IPS-NIHi7 (cell line): ENCODE results near the gene LRG1.
"Not testable (repeated sequence)": the region's sequence is repeated elsewhere in the genome, so short reads cannot be mapped to it uniquely, and the experiment has no call there.

Experiments
- DNase-seq: peaks from one replicate; pipeline ENCODE4 v3.0.0; 2012; ENCODE audit warnings: mixed read lengths; ENCODE audit errors: extremely low spot score

The LRG1 gene

GRCh38 chr19:4550479-4551050, 10.7 kb upstream of the LRG1 start:
- DNase-seq, result no peak

- no peak for DNase-seq
Observed at GRCh38 chr19:4550018-4550417, 10.2 kb upstream of the LRG1 start.

DNA sequence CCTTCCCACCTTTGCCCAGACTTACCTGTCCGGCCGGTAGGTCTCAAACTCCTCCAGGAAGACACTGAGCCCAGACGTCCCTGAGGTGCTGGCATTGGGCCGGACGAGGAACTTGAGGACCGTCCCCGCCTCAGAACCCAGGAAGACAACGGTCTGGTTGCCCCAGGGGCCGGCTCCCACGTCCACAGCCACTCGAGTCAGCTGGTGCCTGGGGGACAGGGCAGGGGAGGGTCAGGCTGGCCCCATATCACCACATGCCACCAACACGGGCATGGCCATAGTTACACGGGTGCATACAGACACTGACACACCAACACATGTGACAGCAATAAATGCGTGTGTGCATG, 8.4 kb upstream of the LRG1 start:
- peak; percentile 6 for DNase-seq

DNA sequence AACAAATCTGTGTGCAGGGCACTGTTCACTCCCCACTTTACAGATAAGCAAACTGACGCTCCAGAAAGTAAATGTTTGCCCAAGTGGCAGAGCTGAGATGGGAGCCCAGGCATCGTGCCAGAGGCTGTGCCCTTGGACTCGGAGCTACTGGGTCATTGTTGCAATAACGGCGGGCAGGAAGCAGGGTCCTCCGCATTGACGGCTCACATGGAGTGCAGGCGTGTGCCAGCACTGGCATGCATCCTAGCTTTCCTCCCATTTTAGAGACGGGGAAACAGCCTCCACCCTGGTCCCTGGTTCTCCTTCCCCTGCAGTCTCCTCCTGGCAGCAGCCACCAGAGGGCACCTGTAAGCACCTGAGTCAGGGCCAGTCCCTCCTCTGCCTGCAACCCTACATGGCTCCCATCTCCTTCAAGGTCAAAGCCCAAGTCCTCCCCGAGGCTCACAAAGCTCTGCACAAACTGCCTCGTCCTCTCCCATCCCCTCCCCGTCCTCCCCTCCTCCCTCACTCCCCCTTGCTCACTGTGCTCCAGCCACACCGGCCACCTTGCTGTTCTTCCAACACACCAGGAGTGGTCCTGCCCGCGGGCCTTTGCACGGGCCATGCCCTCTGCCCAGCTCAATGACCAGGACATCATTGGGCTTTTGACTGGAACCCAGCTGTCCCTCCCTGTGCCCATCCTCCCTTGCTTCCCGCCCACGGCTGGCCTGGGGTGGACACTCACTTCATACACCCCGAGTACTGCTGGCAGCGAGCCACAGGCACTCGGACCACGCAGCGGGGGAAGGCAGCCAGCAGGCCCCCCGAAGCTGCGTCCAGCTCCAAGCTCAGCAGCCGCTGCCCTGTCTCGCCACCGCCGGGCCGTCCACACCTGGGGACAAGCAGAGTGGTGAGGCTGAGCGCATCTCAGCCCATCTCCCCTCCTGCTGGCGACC, 7.7 kb upstream of the LRG1 start:
- peak; percentile 12 for DNase-seq

DNA sequence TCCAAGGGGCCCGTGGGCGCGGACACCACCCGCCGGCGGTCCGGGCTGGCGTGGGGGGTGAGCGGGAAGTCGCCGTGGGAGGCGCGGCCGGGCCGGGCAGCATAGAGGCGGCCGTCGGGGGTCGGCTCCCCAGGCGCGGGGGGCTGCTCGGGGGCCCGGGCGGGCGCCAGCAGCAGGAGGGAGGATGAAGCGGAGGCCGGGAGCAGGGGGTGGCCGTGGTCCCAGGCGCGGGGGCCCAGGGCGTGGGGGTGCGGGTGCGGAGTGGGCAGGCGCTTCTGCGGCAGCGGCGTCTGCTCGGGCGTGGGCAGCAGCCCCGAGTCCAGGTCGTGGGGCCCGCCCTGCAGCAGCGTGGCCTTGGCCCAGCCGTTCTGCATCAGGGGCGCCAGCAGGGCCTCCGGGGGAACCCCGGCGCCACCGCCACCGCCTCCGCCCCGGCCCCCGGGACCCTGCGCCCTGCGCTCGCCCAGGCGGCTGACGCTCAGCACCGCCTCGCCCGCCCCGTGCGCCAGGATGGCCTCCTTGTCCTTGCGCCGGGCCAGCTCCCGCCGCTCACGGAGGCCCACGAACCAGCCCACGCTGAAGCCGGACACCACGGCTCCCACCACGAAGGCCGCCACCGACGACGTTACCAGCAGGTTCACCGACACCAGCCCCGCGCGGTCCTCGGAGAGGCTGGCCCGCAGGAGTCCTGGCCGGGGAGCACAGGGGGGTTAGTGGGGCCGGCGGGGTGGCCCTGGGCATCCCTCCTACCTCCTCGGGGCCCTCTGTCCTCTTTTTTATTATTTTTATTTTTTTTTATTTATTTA, 4.2 kb upstream of the LRG1 start:
- no peak for DNase-seq

GRCh38 chr19:4542896-4543841, 3.3 kb upstream of the LRG1 start:
- DNase-seq, result no peak

- DNase-seq, result not testable (repeated sequence)
Observed at GRCh38 chr19:4541806-4542145, 1.9 kb upstream of the LRG1 start.

- DNase-seq, result no peak
Observed at GRCh38 chr19:4541114-4541805, 1.4 kb upstream of the LRG1 start.

- DNase-seq, result no peak
Observed at GRCh38 chr19:4539169-4539692, 605 bp downstream of the LRG1 start.

- no peak for DNase-seq
Observed at GRCh38 chr19:4538601-4538954, 1.3 kb downstream of the LRG1 start.

DNA sequence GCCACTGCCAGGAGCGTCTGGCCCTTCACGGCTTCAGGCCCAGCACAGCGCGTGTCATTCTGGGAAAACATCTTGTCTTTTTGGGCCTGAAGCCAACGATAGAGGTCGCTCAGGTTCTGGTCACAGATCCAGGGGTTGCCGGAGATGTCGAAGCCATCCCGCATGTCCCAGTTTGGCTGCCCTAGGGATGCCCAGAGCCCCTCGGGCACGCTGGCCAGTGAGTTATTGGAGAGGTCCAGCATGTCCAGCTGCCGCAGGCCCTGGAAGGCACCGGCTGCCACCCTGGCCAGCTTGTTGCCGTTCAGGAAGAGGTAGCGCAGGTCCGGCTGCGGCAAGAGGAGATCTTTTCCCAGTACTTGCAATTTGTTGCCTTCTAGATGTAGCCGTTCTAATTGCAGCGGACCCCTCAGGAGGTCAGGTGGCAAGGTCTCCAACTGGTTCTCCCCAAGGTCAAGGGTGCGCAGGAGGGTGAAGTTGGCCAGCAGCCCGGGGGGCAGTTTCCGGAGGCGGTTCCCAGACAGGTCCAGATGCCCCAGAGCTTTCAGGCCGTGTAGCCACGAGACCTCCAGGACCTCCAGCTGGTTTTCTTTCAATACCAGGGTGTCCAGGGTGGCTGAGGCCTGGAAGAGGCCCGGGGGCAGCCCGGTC, 1.8 kb downstream of the LRG1 start:
- no peak for DNase-seq

DNA sequence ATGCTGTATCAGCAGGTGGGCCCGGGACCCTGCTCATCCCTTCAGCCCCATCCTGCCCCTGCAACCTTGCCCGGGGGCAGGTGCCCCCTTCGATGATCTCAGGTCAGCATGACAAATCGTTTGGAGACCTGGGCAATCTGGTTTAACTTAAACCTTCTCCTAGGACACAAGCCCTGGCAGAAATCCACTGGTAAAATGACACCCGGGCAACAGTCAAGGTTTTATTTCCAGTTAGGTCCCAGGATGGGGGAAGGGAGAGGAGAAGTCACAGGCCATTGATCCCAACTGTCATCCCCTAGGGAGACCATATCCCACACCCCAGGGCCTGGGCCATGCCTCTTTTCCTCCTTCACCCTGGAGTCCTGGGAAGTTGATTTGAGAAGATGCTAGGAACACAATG, 3.0 kb downstream of the LRG1 start:
- DNase-seq, result no peak

DNA sequence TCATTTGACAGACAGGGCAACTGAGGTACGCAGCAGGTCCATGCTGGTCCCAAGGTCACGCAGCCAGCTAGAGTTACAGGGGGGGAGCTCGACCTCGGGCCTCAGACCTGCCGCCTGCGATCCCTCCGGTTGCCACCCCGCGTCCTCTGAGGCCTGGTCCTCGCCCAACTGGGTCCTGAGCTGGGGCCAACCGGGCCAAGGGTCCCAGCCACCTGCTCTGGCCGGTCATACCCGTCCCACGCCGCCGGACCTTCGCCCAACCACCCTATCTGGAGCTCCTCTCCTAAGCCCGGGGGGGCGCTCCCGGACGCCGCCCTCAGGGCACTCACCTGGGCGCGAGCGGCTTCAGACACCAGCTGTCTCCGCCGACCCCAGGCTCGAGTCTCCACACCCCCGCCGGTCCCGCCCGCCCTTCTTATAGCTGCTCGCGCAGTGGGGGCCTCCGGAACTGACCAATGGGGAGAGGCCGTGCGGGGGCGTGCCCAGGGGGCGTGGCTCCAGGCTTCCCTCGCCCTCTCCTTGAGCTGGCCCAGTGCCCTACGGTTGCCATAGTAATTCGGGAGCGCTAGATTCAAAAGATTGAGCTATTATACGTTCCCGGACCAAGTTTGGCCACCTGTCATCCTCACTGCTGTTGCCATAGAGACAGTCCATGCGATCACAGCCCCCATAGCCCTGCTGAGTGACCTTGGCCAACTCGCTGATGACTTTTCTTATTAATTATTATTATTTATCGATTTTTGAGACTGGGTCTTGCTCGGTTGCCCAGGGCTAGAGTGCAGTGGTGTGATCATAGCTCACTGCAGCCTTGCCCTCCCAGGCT, 4.8 kb downstream of the LRG1 start, which contains the start of gene PLIN5:
Gene PLIN5 (minus strand): TSS at position 389 of the 823 bp plus-strand sequence. CDS start 1,150 bp downstream, outside the sequence.
- peak; percentile 99 for DNase-seq

DNA sequence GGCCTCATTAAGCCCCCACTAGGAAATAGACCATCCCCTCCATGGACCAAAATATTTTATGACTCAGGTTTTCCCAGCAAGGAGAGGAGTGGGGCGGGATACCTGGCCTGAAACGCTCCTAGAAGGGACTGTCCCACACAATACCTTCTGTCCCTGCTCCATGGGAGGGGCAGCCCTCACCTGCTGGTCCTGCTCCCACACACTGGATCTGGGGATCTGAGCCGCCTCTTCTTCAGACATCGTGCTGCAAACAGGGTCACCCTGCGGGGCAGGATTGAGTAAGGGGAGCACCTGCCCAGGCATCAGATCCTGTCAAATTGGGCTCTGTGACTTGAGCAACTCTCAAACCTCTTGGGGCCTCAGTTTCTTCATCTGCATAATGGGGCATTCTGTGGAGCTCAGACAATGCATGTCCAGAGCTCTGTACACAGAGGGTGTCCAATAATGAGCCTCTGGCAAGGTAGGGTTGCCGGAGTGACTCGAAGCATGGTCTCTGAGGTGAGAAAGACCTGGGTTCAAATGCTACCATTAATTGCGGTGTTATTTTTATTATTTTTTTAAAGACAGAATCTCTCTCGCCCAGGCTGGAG, 5.9 kb downstream of the LRG1 start:
- DNase-seq, result no peak

DNA sequence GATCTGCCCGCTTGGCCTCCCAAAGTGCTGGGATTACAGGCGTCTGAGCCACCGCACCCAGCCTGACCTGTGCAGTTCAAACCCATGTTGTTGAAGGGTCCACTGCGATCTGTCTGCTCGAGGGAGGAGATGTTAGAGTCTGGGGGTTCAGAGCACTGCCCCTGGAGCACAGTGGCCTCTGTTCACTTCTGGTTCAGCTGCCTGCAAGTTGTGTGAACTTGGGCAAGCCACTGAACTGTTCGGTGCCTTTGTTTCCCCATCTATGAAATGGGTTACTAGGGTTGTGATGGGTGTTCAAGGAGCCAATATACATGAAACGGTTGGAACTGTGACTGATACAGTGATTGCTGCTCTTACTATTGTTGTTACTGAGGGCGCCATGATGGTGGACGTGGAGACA, 6.5 kb downstream of the LRG1 start:
- DNase-seq, result no peak

DNA sequence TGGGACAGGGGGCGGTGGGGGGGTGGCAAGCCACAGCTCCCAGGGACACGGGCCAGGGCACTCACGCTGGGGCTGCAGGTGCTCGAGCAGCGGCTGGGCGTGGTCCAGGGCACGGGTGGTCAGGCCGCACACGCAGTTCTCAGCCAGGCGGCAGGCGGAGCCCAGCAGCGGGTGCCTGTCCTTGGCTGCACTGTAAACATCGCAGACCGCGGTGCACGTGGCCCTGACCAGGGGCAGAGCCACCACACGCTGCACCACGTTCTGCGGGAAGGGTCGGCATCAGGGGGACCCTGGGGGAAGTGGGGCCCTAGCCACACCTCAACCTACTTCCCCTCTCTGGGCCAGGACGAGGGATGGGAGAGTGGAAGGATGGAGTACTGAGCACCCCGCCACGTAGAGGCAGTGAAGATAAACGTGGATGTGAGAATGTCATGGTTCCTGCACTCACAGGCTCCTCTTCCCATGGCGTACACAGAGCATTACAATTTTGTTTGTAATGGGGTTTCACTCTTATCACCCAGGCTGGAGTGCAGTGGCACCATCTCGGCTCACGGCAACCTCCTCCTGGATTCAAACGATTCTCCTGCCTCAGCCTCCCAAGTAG, 8.2 kb downstream of the LRG1 start:
- no peak for DNase-seq

GRCh38 chr19:4529924-4530522, 9.8 kb downstream of the LRG1 start:
- DNase-seq, result no peak

GRCh38 chr19:4528843-4529242, 11.0 kb downstream of the LRG1 start:
- no peak for DNase-seq
